KMS-11 (cell line): ENCODE data around the gene PIAS4.

Experiments
- H2AFZ ChIP-seq: fragments of 200-600 bp; sonication (generic); 2 replicates; pipeline ENCODE4 v1.6.1; 2016; ENCODE audit warnings: antibody characterized with exemption, mixed run types, low read depth
- H3K27ac ChIP-seq: fragments of 200-600 bp; sonication (generic); 2 replicates; pipeline ENCODE4 v1.6.1; 2016; ENCODE audit warnings: mild to moderate bottlenecking, mixed run types
- H3K27me3 ChIP-seq: fragments of 200-600 bp; sonication (generic); 2 replicates; pipeline ENCODE4 v1.6.1; 2017; ENCODE audit warnings: mild to moderate bottlenecking, low read depth, mixed run types, moderate library complexity; ENCODE audit not compliant: insufficient read depth
- H3K36me3 ChIP-seq: fragments of 200-600 bp; sonication (generic); 2 replicates; pipeline ENCODE4 v1.6.1; 2017; ENCODE audit warnings: mild to moderate bottlenecking, mixed run types; ENCODE audit not compliant: insufficient read depth
- H3K4me1 ChIP-seq: fragments of 200-600 bp; sonication (generic); 2 replicates; pipeline ENCODE4 v1.6.1; 2016; ENCODE audit warnings: mild to moderate bottlenecking, low read depth, mixed run types; ENCODE audit not compliant: poor library complexity, severe bottlenecking
- H3K4me2 ChIP-seq: fragments of 200-600 bp; sonication (generic); 2 replicates; pipeline ENCODE4 v1.7.0; 2016; ENCODE audit warnings: mild to moderate bottlenecking, mixed run types
- H3K4me3 ChIP-seq: fragments of 200-600 bp; sonication (generic); IDR thresholded peaks from 2 replicates; pipeline ENCODE4 v1.6.1; 2017; ENCODE audit warnings: low read depth, low read length, mixed read lengths; ENCODE audit not compliant: insufficient read depth
- H3K79me2 ChIP-seq: fragments of 200-600 bp; sonication (generic); 2 replicates; pipeline ENCODE4 v1.6.1; 2016; ENCODE audit warnings: low read depth, mixed run types; ENCODE audit not compliant: insufficient read depth
- H3K9ac ChIP-seq: fragments of 200-600 bp; sonication (generic); 2 replicates; pipeline ENCODE4 v1.6.1; 2016; ENCODE audit warnings: mild to moderate bottlenecking, mixed run types
- H4K20me1 ChIP-seq: fragments of 200-600 bp; sonication (generic); 2 replicates; pipeline ENCODE4 v1.6.1; 2016; ENCODE audit warnings: mild to moderate bottlenecking, mixed run types; ENCODE audit not compliant: insufficient read depth
- TF ChIP-seq, protein P1 (sequence below): fragments of 200-600 bp; sonication (generic); conservative IDR thresholded peaks from 2 replicates; pipeline ENCODE4 v1.6.1; 2017; ENCODE audit warnings: low read depth, mild to moderate bottlenecking, antibody characterized with exemption, low read length, moderate library complexity, mixed read lengths

PIAS4 gene

GRCh38 chr19:4015705-4016402 is 8.3 kb downstream of the PIAS4 start:
- no peak overlapping the region for H3K4me2 ChIP-seq
- no peaks in the 10 kb centered on the region for H3K27me3 ChIP-seq
- no peak overlapping the region for H3K9ac ChIP-seq
- H2AFZ ChIP-seq: no peak overlapping the region
- no peaks in the 10 kb centered on the region for H3K36me3 ChIP-seq
- no peak overlapping the region for H3K27ac ChIP-seq
- no peak overlapping the region for H3K4me3 ChIP-seq
- H3K4me1 ChIP-seq: no peaks in the 10 kb centered on the region
- TF ChIP-seq, protein P1, sequence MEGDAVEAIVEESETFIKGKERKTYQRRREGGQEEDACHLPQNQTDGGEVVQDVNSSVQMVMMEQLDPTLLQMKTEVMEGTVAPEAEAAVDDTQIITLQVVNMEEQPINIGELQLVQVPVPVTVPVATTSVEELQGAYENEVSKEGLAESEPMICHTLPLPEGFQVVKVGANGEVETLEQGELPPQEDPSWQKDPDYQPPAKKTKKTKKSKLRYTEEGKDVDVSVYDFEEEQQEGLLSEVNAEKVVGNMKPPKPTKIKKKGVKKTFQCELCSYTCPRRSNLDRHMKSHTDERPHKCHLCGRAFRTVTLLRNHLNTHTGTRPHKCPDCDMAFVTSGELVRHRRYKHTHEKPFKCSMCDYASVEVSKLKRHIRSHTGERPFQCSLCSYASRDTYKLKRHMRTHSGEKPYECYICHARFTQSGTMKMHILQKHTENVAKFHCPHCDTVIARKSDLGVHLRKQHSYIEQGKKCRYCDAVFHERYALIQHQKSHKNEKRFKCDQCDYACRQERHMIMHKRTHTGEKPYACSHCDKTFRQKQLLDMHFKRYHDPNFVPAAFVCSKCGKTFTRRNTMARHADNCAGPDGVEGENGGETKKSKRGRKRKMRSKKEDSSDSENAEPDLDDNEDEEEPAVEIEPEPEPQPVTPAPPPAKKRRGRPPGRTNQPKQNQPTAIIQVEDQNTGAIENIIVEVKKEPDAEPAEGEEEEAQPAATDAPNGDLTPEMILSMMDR: no peak
- no peaks in the 10 kb centered on the region for H4K20me1 ChIP-seq
- H3K79me2 ChIP-seq: peaks cover 4% of the 10 kb centered on the region; the same call in 1 of the 2 replicates

GRCh38 chr19:4016486-4016885 is 8.9 kb downstream of the PIAS4 start:
- no peak overlapping the region for H3K27ac ChIP-seq
- no peak overlapping the region for H3K9ac ChIP-seq
- H4K20me1 ChIP-seq: no peaks in the 10 kb centered on the region
- H3K4me1 ChIP-seq: no peaks in the 10 kb centered on the region
- H3K27me3 ChIP-seq: no peaks in the 10 kb centered on the region
- no peaks in the 10 kb centered on the region for H3K36me3 ChIP-seq
- peaks cover 4% of the 10 kb centered on the region; the same call in 1 of the 2 replicates for H3K79me2 ChIP-seq
- no peak overlapping the region for H2AFZ ChIP-seq
- TF ChIP-seq, protein P1: no peak
- no peak overlapping the region for H3K4me3 ChIP-seq
- H3K4me2 ChIP-seq: no peak overlapping the region

DNA sequence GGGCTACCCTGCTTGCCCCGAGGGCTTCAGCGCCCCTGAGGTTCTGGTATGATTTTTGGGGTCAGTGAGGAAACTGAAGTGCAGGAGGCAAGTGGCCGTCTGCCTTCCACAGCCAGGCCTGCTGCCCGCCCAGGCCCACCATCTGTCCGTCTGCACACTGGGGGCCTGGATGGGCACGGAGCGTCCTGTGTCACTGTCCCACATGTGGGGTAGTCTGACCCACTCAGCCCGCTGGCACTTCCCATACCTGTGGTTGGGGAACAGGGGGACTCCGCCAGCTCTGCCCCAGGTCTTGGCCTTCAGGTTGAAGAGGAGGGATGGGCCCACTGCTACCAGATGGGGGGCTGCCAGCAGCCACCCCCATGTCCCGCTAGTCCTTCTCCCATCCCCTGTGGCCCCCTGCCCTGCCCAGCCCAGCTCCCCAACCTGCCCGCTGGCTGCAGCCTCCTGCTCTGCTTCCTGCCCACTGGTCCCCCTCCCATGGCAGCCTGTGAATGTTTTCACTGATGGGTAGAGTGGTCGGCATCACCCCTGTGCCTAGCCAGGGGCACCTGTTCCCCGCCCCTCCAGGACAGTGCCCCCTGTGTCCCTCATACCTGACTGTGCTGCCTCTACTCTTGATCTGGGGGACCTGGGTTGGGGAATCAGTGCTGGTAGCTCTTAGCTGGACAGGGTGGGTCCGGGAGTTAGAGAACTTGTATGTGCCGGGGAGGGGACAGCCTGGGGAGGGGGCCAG is 9.5 kb downstream of the PIAS4 start:
- no peak overlapping the region for H3K4me2 ChIP-seq
- no peak overlapping the region for H3K9ac ChIP-seq
- H3K36me3 ChIP-seq: no peaks in the 10 kb centered on the region
- no peak overlapping the region for H3K4me3 ChIP-seq
- H3K79me2 ChIP-seq: peaks cover 4% of the 10 kb centered on the region; the same call in 1 of the 2 replicates
- no peaks in the 10 kb centered on the region for H3K27me3 ChIP-seq
- TF ChIP-seq, protein P1: no peak
- no peak overlapping the region for H3K27ac ChIP-seq
- no peaks in the 10 kb centered on the region for H3K4me1 ChIP-seq
- no peak overlapping the region for H2AFZ ChIP-seq
- no peaks in the 10 kb centered on the region for H4K20me1 ChIP-seq

DNA sequence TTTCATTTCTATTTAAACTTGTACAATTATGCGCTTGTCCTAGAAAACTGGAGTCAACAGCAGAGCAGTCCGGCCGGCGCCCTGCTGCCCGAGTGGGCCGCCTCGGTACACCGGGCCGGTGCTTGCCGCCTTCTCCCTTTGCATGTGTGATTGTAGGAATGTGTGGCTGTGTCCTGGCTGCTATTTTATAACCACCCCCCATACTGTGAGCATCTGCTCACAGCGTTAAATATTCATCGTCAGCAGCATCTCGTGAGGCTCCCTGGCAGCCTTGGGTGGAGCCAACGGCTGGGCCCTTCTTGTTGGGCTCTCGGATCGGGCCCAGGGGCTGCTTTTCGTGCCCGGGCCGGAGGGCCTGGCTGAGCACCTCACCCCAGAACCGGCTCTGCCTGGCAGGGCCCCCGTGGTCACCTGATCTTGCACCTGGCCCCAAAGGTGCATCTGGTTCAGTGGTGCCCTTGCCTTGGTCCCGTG is 10.6 kb downstream of the PIAS4 start:
- no peak overlapping the region for H3K4me2 ChIP-seq
- H4K20me1 ChIP-seq: no peaks in the 10 kb centered on the region
- TF ChIP-seq, protein P1: no peak
- no peak overlapping the region for H3K27ac ChIP-seq
- no peaks in the 10 kb centered on the region; the same call in 1 of the 2 replicates for H3K36me3 ChIP-seq
- no peak overlapping the region for H3K9ac ChIP-seq
- no peak overlapping the region for H2AFZ ChIP-seq
- no peaks in the 10 kb centered on the region for H3K27me3 ChIP-seq
- no peaks in the 10 kb centered on the region for H3K4me1 ChIP-seq
- H3K79me2 ChIP-seq: no peaks in the 10 kb centered on the region; the same call in 1 of the 2 replicates
- H3K4me3 ChIP-seq: no peak overlapping the region
